ENCODE results near the gene SMYD5.

- TF ChIP-seq, protein P1, sequence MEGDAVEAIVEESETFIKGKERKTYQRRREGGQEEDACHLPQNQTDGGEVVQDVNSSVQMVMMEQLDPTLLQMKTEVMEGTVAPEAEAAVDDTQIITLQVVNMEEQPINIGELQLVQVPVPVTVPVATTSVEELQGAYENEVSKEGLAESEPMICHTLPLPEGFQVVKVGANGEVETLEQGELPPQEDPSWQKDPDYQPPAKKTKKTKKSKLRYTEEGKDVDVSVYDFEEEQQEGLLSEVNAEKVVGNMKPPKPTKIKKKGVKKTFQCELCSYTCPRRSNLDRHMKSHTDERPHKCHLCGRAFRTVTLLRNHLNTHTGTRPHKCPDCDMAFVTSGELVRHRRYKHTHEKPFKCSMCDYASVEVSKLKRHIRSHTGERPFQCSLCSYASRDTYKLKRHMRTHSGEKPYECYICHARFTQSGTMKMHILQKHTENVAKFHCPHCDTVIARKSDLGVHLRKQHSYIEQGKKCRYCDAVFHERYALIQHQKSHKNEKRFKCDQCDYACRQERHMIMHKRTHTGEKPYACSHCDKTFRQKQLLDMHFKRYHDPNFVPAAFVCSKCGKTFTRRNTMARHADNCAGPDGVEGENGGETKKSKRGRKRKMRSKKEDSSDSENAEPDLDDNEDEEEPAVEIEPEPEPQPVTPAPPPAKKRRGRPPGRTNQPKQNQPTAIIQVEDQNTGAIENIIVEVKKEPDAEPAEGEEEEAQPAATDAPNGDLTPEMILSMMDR (IDR thresholded peaks at IDR 0.05): no peak
- TF ChIP-seq FOSL2 (IDR thresholded peaks at IDR 0.05; ENCODE audit: borderline replicate concordance, low read depth) (no peak), EP300 (IDR thresholded peaks at IDR 0.05; ENCODE audit: borderline replicate concordance in 1 of 2, low read depth in 1 of 2, low read length in 1 of 2) (no peak), USF2 (IDR thresholded peaks at IDR 0.05; ENCODE audit: borderline replicate concordance, low read depth, low read length) (no peak), SIN3A (IDR thresholded peaks at IDR 0.05; ENCODE audit: borderline replicate concordance, low read depth, low read length) (no peak), MXI1 (IDR thresholded peaks at IDR 0.05; ENCODE audit: low read depth, low read length) (no peak)
- TF ChIP-seq, protein P2, sequence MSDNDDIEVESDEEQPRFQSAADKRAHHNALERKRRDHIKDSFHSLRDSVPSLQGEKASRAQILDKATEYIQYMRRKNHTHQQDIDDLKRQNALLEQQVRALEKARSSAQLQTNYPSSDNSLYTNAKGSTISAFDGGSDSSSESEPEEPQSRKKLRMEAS (IDR thresholded peaks at IDR 0.05; ENCODE audit: low read depth): no peak
These were observed 40.4 kb downstream of the SMYD5 start for GRCh38 chr2:73254343-73255006.

Data from SK-N-SH (cell line).